H9 (cell line): ENCODE results near the gene RGL1. TPM values are rescaled to one million over a fixed set of nuclear protein-coding genes. Genes with fewer than 3 reads are reported as not detected.

Experiments
- DNase-seq: peaks from one replicate; pipeline ENCODE4 v3.0.0-alpha.2; 2017
- H2AFZ ChIP-seq: one replicate; pipeline ENCODE4 v1.6.1; 2013; ENCODE audit warnings: mild to moderate bottlenecking, low read length, control low read depth, moderate library complexity
- H2AK5ac ChIP-seq: 2 replicates; pipeline ENCODE4 v1.6.1; 2013; ENCODE audit warnings: low read length, control low read depth, mixed read lengths; ENCODE audit not compliant: insufficient read length
- H2BK120ac ChIP-seq: one replicate; pipeline ENCODE4 v1.6.1; 2013; ENCODE audit warnings: low read depth, mild to moderate bottlenecking, low read length, control low read depth, inconsistent platforms; ENCODE audit not compliant: poor library complexity, severe bottlenecking
- H2BK12ac ChIP-seq: 2 replicates; pipeline ENCODE4 v1.6.1; 2013; ENCODE audit warnings: low read length, control low read depth, mixed read lengths, low read depth; ENCODE audit not compliant: insufficient read length
- H2BK15ac ChIP-seq: 2 replicates; pipeline ENCODE4 v1.6.1; 2013; ENCODE audit warnings: low read depth, low read length, control low read depth
- H2BK20ac ChIP-seq: one replicate; pipeline ENCODE4 v1.6.1; 2013; ENCODE audit warnings: low read depth, mild to moderate bottlenecking, low read length, control low read depth, inconsistent platforms; ENCODE audit not compliant: poor library complexity, severe bottlenecking
- H2BK5ac ChIP-seq: 2 replicates; pipeline ENCODE4 v1.6.1; 2013; ENCODE audit warnings: low read length, control low read depth, mixed read lengths; ENCODE audit not compliant: insufficient read length
- H3K14ac ChIP-seq: 2 replicates; pipeline ENCODE4 v1.6.1; 2013; ENCODE audit warnings: low read length, control low read depth; ENCODE audit not compliant: insufficient read depth
- H3K18ac ChIP-seq: 2 replicates; pipeline ENCODE4 v1.6.1; 2013; ENCODE audit warnings: low read depth, mild to moderate bottlenecking, mixed read lengths, low read length, control low read depth; ENCODE audit not compliant: insufficient read length
- H3K23ac ChIP-seq: 2 replicates; pipeline ENCODE4 v1.6.1; 2013; ENCODE audit warnings: low read length, control low read depth, mixed read lengths, low read depth; ENCODE audit not compliant: insufficient read length
- H3K23me2 ChIP-seq: 2 replicates; pipeline ENCODE4 v1.6.1; 2013; ENCODE audit warnings: low read depth, mild to moderate bottlenecking, mixed read lengths, low read length, control low read depth; ENCODE audit not compliant: insufficient read length, poor library complexity, severe bottlenecking
- H3K27ac ChIP-seq: 2 replicates; pipeline ENCODE4 v1.5.1; 2013; ENCODE audit warnings: low read length, control low read depth, mixed read lengths, low read depth; ENCODE audit not compliant: insufficient read length
- H3K27me3 ChIP-seq: 2 replicates; pipeline ENCODE4 v1.6.1; 2013; ENCODE audit warnings: low read length, control low read depth, inconsistent platforms; ENCODE audit not compliant: insufficient read depth
- H3K4ac ChIP-seq: 2 replicates; pipeline ENCODE4 v1.6.1; 2013; ENCODE audit warnings: low read depth, mild to moderate bottlenecking, control low read depth, inconsistent platforms, low read length, moderate library complexity
- H3K4me1 ChIP-seq: 2 replicates; pipeline ENCODE4 v1.6.1; 2013; ENCODE audit warnings: low read length, control low read depth, inconsistent platforms; ENCODE audit not compliant: insufficient read depth
- H3K4me2 ChIP-seq: 2 replicates; pipeline ENCODE4 v1.6.1; 2013; ENCODE audit warnings: low read length, control low read depth, mixed read lengths; ENCODE audit not compliant: insufficient read length, insufficient read depth
- H3K56ac ChIP-seq: 2 replicates; pipeline ENCODE4 v1.6.1; 2013; ENCODE audit warnings: low read depth, mild to moderate bottlenecking, mixed read lengths, low read length, control low read depth; ENCODE audit not compliant: insufficient read length
- H3K79me1 ChIP-seq: 2 replicates; pipeline ENCODE4 v1.6.1; 2013; ENCODE audit warnings: low read depth, mild to moderate bottlenecking, moderate library complexity, low read length, control low read depth, inconsistent platforms; ENCODE audit not compliant: insufficient read depth, poor library complexity, severe bottlenecking
- H3K79me2 ChIP-seq: 2 replicates; pipeline ENCODE4 v1.6.1; 2013; ENCODE audit warnings: low read length, control low read depth, inconsistent platforms; ENCODE audit not compliant: insufficient read depth
- H3K9ac ChIP-seq: 2 replicates; pipeline ENCODE4 v1.6.1; 2013; ENCODE audit warnings: low read length, control low read depth, mixed read lengths; ENCODE audit not compliant: insufficient read length; ENCODE audit errors: extremely low read depth
- H3K9me3 ChIP-seq: one replicate; pipeline ENCODE4 v1.6.1; 2013; ENCODE audit warnings: low read depth, low read length, inconsistent platforms; ENCODE audit not compliant: control insufficient read depth
- H3T11ph ChIP-seq: one replicate; pipeline ENCODE4 v1.6.1; 2013; ENCODE audit warnings: mild to moderate bottlenecking, low read length, control low read depth, inconsistent platforms
- H4K20me1 ChIP-seq: one replicate; pipeline ENCODE4 v1.6.1; 2013; ENCODE audit not compliant: control insufficient read depth, insufficient read length, insufficient read depth
- H4K5ac ChIP-seq: 2 replicates; pipeline ENCODE4 v1.6.1; 2013; ENCODE audit warnings: low read depth, mild to moderate bottlenecking, mixed read lengths, low read length, control low read depth; ENCODE audit not compliant: insufficient read length
- H4K8ac ChIP-seq: replicated peaks from 2 replicates; pipeline ENCODE4 v1.6.1; 2013; ENCODE audit warnings: low read length, control low read depth, mixed read lengths, low read depth; ENCODE audit not compliant: insufficient read length
- H4K91ac ChIP-seq: 2 replicates; pipeline ENCODE4 v1.6.1; 2013; ENCODE audit warnings: low read depth, mild to moderate bottlenecking, moderate library complexity, mixed read lengths, low read length, control low read depth; ENCODE audit not compliant: insufficient read length
- H3K27ac Mint-ChIP-seq, 3 experiments: 2 replicates in 2 of 3; 3 replicates in 1 of 3; pipeline ENCODE4 v1.8.0; 2020 to 2021; ENCODE audit warnings: mixed read lengths in 3 of 3, mild to moderate bottlenecking in 1 of 3, moderate library complexity in 1 of 3
- H3K27me3 Mint-ChIP-seq: 2 replicates; pipeline ENCODE4 v1.8.0; 2021; ENCODE audit warnings: low read depth, mild to moderate bottlenecking, moderate library complexity, mixed read lengths
- H3K36me3 Mint-ChIP-seq, 3 experiments: 2 replicates in 2 of 3; 3 replicates in 1 of 3; pipeline ENCODE4 v1.8.0; 2020 to 2021; ENCODE audit warnings: low read depth in 3 of 3, mixed read lengths in 3 of 3; ENCODE audit not compliant: insufficient read depth in 1 of 3
- H3K4me1 Mint-ChIP-seq, 2 experiments: 2 replicates each; pipeline ENCODE4 v1.8.0; 2020; ENCODE audit warnings: mixed read lengths in 2 of 2
- H3K4me3 Mint-ChIP-seq, 2 experiments: 2 replicates in 1 of 2; 3 replicates in 1 of 2; pipeline ENCODE4 v1.8.0; 2020 to 2021; ENCODE audit warnings: mild to moderate bottlenecking in 2 of 2, mixed read lengths in 2 of 2, moderate library complexity in 1 of 2
- H3K9me3 Mint-ChIP-seq, 2 experiments: 2 replicates in 1 of 2; 3 replicates in 1 of 2; pipeline ENCODE4 v1.8.0; 2020; ENCODE audit warnings: mild to moderate bottlenecking in 2 of 2, mixed read lengths in 2 of 2, moderate library complexity in 1 of 2
- WGBS: extraction: QIAGEN DNeasy Blood & Tissue Kit; methylation state at CpG from one replicate; pipeline ENCODE4 v1.1.7; 2013; ENCODE audit warnings: missing lambda C conversion rate, low lambda C conversion rate, mixed read lengths; ENCODE audit not compliant: insufficient read length; ENCODE audit errors: extremely low coverage; 5-methylcytosine and 5-hydroxymethylcytosine counted together
- total RNA-seq: library from RNA; stranded (reverse); gene quantifications from 2 replicates; pipeline ENCODE4 v1.2.1, GENCODE V29; 2021
- TF ChIP-seq, protein P1 (sequence below): fragments of 200-600 bp; sonication (generic); conservative IDR thresholded peaks from 3 replicates; pipeline ENCODE4 v1.8.0; 2021; ENCODE audit warnings: antibody characterized with exemption, mild to moderate bottlenecking

RGL1 gene
- total RNA-seq, 1 experiment from 2014 or later, result 1.4 TPM

DNA sequence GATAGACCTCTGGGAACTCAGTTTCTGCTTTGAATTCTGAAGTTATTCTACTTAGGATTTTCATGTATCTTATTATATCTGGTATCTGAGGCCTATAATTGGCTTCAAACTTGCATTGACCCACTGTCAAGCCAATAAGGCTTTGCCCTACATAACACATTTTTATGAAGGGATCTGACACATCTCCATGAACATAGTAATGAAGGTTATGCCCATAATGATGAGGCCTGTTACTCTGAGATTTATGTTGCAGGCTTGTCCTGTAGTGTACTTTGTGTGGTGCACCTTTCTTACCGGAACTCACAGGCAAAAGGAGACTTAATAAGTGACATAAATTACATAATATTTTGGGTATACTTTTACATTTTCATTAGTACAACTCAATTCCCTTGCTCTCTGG is 14.1 kb downstream of the RGL1 start:
- Histone ChIP-seq H2BK12ac (no peak overlapping the region), H3K79me2 (no peaks in the 10 kb centered on the region; the same call in 1 of the 2 replicates), H2AK5ac (no peak overlapping the region), H3K27me3 (no peaks in the 10 kb centered on the region), H4K20me1 (no peaks in the 10 kb centered on the region), H3K56ac (no peak overlapping the region), H3T11ph (no peak overlapping the region), H2BK15ac (no peak overlapping the region), H2BK5ac (no peak overlapping the region), H2AFZ (no peak overlapping the region), H3K14ac (no peak overlapping the region), H3K4me2 (no peak overlapping the region), H4K5ac (no peak overlapping the region), H3K9ac (no peak overlapping the region), H3K27ac (no peak overlapping the region), H3K18ac (no peak overlapping the region), H3K79me1 (no peaks in the 10 kb centered on the region), H3K23me2 (no peaks in the 10 kb centered on the region), H4K91ac (no peak overlapping the region), H4K8ac (no peak overlapping the region), H2BK120ac (no peak overlapping the region), H3K4me1 (no peaks in the 10 kb centered on the region; the same call in 1 of the 2 replicates), H3K23ac (no peak overlapping the region), H3K9me3 (no peaks in the 10 kb centered on the region), H2BK20ac (no peak overlapping the region), H3K4ac (no peak overlapping the region)
- DNase-seq, result no peak
- no peaks in the 10 kb centered on the region; the same call in 1 of the 2 replicates for H3K27me3 Mint-ChIP-seq
- no CpG with 5 or more reads among the region's 1 CpG for WGBS
- no peak overlapping the region for H3K27ac Mint-ChIP-seq
- H3K36me3 Mint-ChIP-seq, result no peaks in the 10 kb centered on the region
- H3K9me3 Mint-ChIP-seq, result no peaks in the 10 kb centered on the region
- H3K4me1 Mint-ChIP-seq, result peaks cover 4 to 10% of the 10 kb centered on the region in 2 experiments
- TF ChIP-seq, protein P1, sequence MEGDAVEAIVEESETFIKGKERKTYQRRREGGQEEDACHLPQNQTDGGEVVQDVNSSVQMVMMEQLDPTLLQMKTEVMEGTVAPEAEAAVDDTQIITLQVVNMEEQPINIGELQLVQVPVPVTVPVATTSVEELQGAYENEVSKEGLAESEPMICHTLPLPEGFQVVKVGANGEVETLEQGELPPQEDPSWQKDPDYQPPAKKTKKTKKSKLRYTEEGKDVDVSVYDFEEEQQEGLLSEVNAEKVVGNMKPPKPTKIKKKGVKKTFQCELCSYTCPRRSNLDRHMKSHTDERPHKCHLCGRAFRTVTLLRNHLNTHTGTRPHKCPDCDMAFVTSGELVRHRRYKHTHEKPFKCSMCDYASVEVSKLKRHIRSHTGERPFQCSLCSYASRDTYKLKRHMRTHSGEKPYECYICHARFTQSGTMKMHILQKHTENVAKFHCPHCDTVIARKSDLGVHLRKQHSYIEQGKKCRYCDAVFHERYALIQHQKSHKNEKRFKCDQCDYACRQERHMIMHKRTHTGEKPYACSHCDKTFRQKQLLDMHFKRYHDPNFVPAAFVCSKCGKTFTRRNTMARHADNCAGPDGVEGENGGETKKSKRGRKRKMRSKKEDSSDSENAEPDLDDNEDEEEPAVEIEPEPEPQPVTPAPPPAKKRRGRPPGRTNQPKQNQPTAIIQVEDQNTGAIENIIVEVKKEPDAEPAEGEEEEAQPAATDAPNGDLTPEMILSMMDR, result no peak
- no peak overlapping the region for H3K4me3 Mint-ChIP-seq
